ENCODE measurements around the gene POLE2.

POLE2 gene

DNA sequence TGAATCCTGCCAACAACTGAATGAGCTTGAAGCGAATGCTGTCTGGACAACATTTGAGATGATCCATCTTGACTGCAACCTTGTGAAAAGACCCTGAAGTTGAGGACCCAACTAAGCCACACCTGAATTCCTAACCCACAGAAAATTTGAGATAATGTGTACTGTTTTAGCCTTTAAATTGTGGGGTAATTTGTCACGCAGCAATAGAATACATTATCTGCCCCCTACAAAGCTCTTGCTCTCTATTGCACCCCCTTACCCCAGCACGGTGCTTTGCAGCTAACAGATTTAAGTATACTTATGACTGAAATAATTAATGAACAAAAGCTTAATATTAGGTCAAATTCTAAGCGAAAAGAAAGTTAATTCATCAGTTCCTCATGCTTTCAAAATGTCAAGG lies 1.6 kb downstream of the POLE2 start:
- Histone ChIP-seq H3K9me2 (replicated peaks; ENCODE audit: insufficient read depth, low read length) (no peaks in the 10 kb centered on the region), H3K27ac (ENCODE audit: low read depth, low read length) (no peak overlapping the region; the same call in 1 of the 2 replicates), H3K79me2 (ENCODE audit: insufficient read depth, low read length) (peaks cover 35% of the 10 kb centered on the region), H3K27me3 (ENCODE audit: low read length) (no peaks in the 10 kb centered on the region), H3K9ac (ENCODE audit: low read length) (peak overlapping the region; percentile 67), H3K4me2 (ENCODE audit: low read depth, low read length, poor library complexity, severe bottlenecking) (peak overlapping the region; percentile 75), H3K9me3 (ENCODE audit: insufficient read depth, low read length) (no peaks in the 10 kb centered on the region), H3K4me3 (ENCODE audit: insufficient read depth, low read length, poor library complexity, severe bottlenecking) (peak overlapping the region; percentile 78), H3F3A (ENCODE audit: insufficient read depth) (peaks cover 18% of the 10 kb centered on the region), H4K20me1 (ENCODE audit: low read depth, low read length) (no peaks in the 10 kb centered on the region), H3K36me3 (ENCODE audit: low read length) (peaks cover 4% of the 10 kb centered on the region), H2AFZ (ENCODE audit: low read depth, low read length, severe bottlenecking) (no peak overlapping the region)
- TF ChIP-seq CTCF (IDR thresholded peaks at IDR 0.05; ENCODE audit: insufficient read depth, low read length, poor library complexity, severe bottlenecking) = no peak
- no peak for TF ChIP-seq EZH2phosphoT487 (conservative IDR thresholded peaks at IDR 0.05; ENCODE audit: low read length)

- Histone ChIP-seq H3K27ac (ENCODE audit: low read depth, low read length) (no peak overlapping the region), H3K4me2 (ENCODE audit: low read depth, low read length, poor library complexity, severe bottlenecking) (no peak overlapping the region), H3K9me2 (replicated peaks; ENCODE audit: insufficient read depth, low read length) (no peaks in the 10 kb centered on the region), H3K79me2 (ENCODE audit: insufficient read depth, low read length) (peaks cover 6% of the 10 kb centered on the region; the same call in 1 of the 2 replicates), H3K9me3 (ENCODE audit: insufficient read depth, low read length) (no peaks in the 10 kb centered on the region), H2AFZ (ENCODE audit: low read depth, low read length, severe bottlenecking) (no peak overlapping the region), H3F3A (ENCODE audit: insufficient read depth) (0 out of 2 replicates have a peak, but pooled peaks cover 4% of the 10 kb centered on the region), H3K27me3 (ENCODE audit: low read length) (no peaks in the 10 kb centered on the region), H3K9ac (ENCODE audit: low read length) (no peak overlapping the region), H3K36me3 (ENCODE audit: low read length) (peaks cover 22% of the 10 kb centered on the region), H4K20me1 (ENCODE audit: low read depth, low read length) (no peaks in the 10 kb centered on the region), H3K4me3 (ENCODE audit: insufficient read depth, low read length, poor library complexity, severe bottlenecking) (no peak overlapping the region)
- no peak for TF ChIP-seq EZH2phosphoT487 (conservative IDR thresholded peaks at IDR 0.05; ENCODE audit: low read length)
- no peak for TF ChIP-seq CTCF (IDR thresholded peaks at IDR 0.05; ENCODE audit: insufficient read depth, low read length, poor library complexity, severe bottlenecking)
These were observed 8.7 kb downstream of the POLE2 start for GRCh38 chr14:49679271-49679670.

DNA sequence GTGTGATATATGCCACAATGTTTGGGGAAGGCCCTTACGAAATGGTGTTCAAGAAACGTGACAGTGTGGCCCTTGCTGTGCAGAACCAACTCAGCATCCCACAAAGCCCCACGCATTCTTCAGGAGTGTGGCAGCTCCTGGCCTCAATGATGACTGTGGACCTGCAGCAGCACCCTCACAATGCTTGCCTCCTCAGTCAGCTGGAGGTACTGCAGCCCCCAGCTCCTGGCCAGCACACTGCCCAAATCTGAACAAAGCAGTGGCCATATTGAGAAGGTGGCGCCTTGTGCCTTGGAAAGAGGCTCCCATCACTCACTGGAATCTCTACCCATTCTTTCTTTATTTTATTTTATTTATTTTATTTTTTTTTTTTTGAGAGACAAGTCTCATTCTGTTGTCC lies 10.4 kb downstream of the POLE2 start:
- Histone ChIP-seq H3K36me3 (ENCODE audit: low read length) (peaks cover 30% of the 10 kb centered on the region), H3K79me2 (ENCODE audit: insufficient read depth, low read length) (0 out of 2 replicates have a peak, but pooled peaks cover 6% of the 10 kb centered on the region), H3K4me3 (ENCODE audit: insufficient read depth, low read length, poor library complexity, severe bottlenecking) (no peak overlapping the region), H2AFZ (ENCODE audit: low read depth, low read length, severe bottlenecking) (no peak overlapping the region), H3K9ac (ENCODE audit: low read length) (no peak overlapping the region), H3F3A (ENCODE audit: insufficient read depth) (0 out of 2 replicates have a peak, but pooled peaks cover 4% of the 10 kb centered on the region), H3K9me3 (ENCODE audit: insufficient read depth, low read length) (no peaks in the 10 kb centered on the region), H4K20me1 (ENCODE audit: low read depth, low read length) (no peaks in the 10 kb centered on the region), H3K27me3 (ENCODE audit: low read length) (no peaks in the 10 kb centered on the region), H3K9me2 (replicated peaks; ENCODE audit: insufficient read depth, low read length) (no peaks in the 10 kb centered on the region), H3K4me2 (ENCODE audit: low read depth, low read length, poor library complexity, severe bottlenecking) (no peak overlapping the region), H3K27ac (ENCODE audit: low read depth, low read length) (no peak overlapping the region)
- no peak for TF ChIP-seq EZH2phosphoT487 (conservative IDR thresholded peaks at IDR 0.05; ENCODE audit: low read length)
- no peak for TF ChIP-seq CTCF (IDR thresholded peaks at IDR 0.05; ENCODE audit: insufficient read depth, low read length, poor library complexity, severe bottlenecking)

Measured in SU-DHL-6 (cell line).